Hippocampal formation (tissue), 2 donors: ENCODE results near the gene CYP1A1.

Experiments used
- DNase-seq, 2 donors: peaks; one replicate each; lab custom pipeline; 2025; lab: John Stamatoyannopoulos, UW

The CYP1A1 gene, protein sequence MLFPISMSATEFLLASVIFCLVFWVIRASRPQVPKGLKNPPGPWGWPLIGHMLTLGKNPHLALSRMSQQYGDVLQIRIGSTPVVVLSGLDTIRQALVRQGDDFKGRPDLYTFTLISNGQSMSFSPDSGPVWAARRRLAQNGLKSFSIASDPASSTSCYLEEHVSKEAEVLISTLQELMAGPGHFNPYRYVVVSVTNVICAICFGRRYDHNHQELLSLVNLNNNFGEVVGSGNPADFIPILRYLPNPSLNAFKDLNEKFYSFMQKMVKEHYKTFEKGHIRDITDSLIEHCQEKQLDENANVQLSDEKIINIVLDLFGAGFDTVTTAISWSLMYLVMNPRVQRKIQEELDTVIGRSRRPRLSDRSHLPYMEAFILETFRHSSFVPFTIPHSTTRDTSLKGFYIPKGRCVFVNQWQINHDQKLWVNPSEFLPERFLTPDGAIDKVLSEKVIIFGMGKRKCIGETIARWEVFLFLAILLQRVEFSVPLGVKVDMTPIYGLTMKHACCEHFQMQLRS

DNA sequence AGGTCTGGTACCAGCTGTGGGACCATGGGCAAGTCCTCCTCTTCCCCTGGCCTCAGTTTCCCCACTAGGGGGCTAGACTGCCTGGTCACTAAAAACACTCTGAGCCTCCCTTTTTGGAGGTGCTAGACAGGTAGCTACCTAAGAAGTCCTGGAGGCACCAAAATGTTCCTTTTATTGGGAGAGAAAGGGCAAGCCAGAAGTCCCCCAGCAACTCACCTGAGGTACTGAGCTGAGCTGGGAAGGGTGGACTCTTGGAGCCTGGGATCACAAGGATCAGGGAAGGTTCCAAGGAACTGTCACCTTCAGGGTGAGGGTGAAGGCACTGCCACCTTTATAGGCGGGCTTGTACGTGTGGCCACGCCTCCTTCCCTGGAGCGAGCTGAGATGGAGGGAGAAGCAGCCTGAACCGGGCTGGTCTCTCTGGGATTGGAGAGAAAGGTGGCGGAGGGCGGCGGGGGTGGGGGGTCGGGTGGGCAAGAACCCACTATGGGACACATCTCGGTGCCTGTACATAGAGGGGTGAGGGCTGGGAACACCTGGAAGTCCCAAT is at the start of gene CYP1A1:
CYP1A1 (minus strand) TSS at position 304 of the 550 bp plus-strand sequence. CDS start 2,431 bp downstream, outside the sequence.
- DNase-seq: no peak

DNA sequence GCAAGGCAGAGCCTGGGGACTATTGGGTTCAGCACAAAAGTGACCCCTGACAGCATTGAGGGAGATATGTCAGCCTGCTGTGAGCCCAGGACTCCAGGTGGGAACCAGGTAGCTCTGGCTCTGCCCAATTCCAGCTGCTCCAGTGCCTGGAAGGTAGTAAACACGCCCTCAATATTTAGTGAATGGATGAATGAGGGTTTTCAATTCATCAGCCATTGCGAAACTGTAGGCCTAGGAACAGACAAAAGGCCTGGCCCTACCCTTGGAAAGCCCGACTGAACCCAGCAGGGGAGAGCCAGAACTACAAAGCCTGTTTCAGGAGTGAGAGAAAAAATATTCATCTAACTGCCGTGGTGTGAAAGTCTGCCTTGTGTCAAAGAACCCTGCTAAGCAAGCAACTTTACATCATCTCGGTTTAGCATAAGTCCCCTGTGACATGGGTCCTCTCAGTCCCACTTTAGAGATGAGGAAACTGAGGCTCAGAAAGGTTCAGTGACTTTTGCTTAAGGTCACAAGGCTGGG is 48.5 kb upstream of the CYP1A1 start:
- DNase-seq: peak in 1 of 2 donors; percentile 19

DNA sequence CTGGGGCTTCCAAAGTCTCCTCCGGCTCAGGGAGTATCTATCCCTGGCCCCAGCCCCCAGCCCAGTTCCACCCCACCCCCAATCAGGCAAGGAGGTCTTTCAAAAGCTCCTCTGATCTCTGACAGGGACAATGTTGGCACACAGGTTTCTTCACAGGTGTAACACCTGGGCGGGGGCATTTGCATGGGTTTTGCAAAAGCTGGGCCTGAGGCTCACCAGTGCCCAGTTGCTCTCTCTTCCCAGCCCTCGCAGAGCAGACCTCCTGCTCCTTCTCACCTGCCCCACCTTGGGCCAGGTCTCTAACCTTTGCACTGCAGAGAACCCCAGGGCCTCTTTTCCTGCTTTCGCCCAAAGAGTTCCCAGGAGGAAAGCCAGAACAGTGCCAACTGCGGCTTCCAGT is 48.0 kb upstream of the CYP1A1 start:
- DNase-seq: no peak

DNA sequence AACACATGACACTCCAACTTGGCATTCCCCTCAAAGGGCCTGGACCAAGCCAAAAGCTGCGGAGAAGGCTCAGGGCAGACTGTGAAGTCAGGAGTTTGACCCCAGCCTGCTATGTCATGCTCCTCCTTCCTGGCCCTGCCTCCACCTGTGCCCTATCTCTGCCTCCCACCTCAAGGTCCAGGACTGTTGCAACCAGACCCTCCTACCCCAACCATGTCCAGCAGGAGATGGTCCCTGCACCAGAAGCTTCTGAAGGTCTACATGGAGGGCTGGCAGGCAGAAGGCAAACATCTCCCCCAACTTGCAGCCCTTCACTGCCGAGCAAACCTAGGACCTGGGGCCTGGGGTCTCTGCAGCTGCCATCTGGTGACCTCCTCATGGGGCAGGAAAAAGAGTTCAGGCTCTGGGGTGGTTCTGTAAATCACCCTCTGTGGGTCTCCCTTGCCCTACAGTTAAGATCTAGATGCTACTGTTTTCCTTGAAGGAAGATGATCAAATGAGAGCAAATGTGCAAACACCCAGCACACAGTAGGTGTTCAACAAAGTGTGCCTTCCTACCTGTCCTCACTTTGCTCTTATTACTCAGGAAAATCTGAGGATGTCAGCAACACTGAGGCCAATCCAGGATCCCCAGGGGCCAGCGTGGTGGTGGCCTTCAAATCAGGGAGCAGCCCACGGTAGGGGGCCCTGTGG is 45.0 kb upstream of the CYP1A1 start:
- no peak for DNase-seq

DNA sequence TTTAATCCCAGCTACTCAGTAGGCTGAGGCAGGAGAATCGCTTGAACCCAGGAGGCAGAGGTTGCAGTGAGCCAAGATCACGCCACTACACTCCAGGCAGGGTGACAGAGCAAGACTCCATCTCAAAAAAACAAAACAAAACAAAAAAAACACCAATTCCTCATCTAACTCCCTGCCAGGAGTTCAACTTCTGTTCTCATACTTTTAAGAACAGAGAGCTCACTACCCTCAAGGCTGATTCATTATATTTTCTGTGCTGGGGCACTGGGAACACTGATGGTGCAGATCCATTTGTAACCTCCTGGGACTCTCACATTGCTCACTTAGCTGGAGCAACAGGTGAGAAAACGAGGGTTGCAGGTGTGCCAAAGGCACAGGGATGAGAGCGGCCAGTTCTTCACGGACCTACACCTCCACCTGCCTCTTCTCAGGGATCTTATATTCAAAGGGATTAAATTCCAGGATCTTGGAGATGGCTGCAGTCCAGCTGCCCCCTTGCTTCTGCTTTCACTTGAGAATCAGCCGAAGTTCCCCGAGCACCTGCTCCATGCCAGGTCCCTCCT is 44.2 kb upstream of the CYP1A1 start:
- no peak for DNase-seq

DNA sequence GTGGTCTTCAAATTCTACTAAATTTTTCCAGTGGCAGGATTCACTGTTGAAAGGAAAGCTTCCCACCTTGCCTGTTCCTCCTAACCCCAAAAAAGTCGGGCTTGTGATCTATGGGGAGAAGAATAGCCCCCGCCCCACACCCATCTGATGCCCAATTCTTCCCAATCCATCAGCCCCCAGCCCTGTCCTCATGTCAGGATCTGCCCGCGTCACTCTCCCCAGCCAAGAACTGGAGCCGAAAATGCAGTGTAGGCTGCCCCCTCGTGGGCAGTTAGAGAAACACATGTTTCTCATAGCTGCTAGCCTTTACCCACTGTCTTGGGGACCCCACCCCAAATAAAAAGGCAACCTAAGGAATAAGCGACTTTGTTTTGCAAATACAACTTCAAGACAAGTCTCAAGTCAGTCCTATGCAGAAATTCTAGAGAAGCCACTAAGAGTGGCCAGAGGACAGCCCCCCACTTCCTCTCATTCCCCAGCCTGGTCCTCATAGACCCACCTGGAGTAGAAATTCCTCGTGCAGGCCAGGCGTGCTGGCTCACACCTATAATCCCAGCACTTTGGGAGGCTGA is 43.5 kb upstream of the CYP1A1 start:
- peak; percentile 41 to 62 for DNase-seq

DNA sequence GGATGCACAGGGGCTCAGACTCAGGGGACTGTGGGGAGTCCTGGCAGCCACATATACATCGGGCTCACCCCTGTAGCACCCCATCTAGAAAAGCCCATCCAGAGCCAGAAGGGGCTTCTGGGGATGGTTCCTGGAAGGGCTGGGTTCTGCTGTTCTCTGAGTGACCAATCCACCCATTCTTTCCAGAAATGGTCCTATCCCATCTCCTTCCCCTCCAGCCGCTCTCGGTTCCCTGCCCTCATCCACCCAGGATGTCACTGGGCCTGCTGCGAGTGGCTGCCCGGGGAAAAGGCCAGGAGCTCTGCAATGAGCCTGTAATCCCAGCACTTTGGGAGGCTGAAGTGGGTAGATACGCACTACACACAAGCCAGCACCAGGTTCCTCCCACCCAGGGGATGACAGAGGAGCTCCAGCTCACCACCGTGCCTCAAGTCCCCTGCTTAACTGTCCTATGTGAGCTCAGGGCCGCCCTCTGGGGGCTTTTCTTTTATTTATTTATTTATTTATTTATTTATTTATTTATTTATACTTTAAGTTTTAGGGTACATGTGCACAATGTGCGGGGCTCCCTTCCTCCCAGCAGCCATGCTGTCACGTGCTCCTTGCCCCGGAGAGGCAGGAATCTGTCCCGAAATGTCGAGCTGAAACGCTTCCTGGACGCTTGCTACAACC is 42.9 kb upstream of the CYP1A1 start:
- DNase-seq: no peak

DNA sequence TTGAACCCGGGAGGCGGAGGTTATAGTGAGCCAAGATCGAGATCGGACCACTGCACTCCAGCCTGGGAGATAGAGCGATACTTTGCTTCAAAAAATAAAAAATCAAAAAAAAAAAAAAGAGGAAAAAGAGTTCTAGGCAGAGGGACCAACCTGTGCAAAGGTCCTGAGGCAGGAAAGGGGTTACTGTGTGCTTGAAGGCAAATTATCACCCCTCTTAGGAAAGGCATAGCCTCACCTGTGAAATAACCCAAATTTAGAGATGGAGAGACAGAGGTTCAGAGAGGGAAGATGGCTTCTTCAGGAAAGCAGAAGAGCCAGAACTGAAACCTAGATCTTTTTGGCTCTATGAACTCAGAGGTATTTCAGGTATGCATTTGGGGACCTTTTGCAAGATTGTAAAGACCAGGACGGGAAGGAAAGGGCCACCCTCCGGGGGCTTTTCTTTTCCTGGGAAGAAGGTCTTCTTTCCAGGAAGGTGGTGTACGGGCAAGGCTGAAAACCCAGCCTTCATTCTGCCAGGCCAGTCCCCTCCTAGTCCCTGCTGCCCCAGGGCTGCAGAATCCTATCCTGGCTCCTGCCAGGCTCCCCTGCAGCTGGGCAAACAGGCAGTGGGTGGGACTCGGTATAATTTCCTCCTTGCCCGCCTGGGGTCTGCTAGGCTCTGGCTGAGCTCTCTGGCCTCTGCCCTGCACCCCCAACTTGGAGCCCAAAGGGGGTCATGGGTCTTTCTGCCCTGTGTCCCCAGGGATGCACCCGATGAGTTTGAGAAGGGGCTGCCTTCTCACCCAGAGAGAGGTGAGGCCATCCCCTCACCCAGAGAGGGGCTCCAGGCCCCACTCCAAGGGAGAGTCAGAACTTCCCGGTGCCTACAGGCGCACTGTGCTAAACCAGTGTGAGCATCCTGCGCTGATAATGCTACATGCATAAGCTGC is 42.1 kb upstream of the CYP1A1 start:
- no peak for DNase-seq

DNA sequence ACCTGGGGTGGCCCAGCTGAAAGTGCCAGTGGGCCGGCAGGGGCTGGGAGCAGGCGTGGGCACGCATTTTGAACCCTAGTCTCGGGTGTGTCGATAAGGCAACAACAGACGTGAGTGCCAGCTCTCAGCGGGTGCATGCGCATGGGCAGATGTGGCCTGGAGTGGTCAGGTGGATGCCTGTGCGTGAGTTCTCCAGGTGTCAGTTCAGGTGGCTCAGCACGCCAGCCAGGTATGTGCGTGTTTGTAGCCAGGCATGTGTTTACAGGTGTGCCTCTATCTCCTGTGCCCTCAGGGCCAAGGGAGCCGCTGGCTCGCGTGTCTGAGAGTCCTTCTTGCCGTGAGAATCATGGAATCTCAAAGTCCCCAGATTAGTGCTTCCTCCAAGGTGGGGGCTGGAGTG is 38.1 kb upstream of the CYP1A1 start:
- no peak for DNase-seq

DNA sequence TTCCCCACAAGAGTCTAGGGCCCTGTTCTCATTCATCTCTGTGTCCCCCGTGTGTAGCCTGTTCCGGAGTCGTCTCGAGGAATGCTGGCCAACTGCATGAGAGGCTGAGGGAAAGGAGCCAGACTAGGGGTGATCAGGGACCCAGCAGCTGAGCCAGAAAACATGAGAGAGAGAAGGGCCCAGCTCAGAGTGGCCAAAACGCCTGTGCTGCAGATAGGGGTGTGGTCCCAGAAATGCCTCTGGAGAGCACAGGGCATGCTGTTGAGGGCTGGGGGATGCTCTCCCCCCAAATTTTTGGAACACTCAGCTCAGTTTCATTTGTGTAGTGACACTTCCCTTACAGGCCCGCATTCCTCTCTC is 37.4 kb upstream of the CYP1A1 start:
- no peak for DNase-seq

DNA sequence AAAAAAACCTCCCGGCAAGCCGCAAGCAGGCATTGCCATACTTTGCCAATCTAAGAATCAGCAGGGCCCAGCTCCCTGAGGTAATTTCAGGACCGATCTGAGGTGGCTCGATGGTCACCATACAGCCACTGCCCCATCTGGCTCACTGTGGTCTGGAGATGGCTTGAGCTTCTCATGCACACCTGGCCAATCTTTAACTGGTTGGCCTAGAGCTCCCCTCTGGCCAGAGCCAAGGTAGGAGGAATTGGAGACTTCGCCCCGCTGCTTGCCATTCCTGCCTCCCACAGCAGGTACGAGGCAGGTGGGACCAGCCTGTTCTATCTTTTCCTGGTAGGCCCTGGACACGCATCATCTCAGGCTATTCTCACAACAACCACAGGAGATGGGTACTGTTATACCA is 33.4 kb upstream of the CYP1A1 start:
- DNase-seq: no peak

DNA sequence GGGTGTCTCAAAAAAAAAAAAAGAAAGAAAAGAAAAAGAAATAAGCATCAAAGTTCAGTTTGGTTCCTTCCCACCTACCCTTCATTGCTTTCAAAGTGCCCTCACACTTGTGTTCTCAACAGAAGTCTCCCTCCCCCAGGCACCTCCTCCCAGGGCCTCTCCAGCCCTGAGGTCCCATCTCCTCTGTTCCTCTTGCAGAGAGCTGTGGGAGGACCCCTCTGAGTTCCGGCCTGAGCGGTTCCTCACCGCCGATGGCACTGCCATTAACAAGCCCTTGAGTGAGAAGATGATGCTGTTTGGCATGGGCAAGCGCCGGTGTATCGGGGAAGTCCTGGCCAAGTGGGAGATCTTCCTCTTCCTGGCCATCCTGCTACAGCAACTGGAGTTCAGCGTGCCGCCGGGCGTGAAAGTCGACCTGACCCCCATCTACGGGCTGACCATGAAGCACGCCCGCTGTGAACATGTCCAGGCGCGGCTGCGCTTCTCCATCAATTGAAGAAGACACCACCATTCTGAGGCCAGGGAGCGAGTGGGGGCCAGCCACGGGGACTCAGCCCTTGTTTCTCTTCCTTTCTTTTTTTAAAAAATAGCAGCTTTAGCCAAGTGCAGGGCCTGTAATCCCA is 29.4 kb upstream of the CYP1A1 start:
- DNase-seq: no peak

DNA sequence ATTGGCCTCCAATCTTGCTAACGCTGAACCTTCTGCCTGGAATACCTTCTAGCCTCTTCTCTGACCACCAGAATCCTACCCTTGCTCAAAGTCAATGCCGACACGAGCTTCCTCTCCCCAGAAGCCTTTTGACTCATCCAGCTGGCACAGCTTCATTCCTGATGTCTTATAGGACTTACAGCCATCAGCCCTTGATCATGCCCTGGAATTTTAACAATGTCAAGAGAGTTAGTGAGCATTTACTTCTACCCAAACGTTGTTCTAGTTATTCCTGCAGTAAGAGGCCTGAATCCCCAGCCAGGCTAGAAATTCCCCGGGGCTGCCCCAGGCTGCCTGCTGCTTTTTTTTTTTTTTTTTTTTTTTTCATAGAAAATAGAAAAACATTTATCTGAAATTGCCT is 27.2 kb upstream of the CYP1A1 start:
- DNase-seq: no peak

DNA sequence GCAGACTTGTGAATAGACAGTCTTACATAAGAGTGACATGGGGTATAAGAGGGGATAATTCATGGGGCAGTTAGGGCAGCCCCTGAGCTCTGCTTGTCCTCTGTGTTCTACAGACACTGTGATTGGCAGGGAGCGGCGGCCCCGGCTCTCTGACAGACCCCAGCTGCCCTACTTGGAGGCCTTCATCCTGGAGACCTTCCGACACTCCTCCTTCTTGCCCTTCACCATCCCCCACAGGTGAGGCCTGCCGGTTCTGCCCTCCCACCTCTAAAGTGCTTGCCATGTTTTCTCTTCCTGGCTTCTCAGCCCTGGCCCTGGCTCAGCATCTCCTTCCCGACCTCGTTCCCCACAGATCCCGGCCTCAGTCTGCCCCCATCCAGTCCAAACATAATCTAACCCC is 26.7 kb upstream of the CYP1A1 start:
- DNase-seq: no peak

DNA sequence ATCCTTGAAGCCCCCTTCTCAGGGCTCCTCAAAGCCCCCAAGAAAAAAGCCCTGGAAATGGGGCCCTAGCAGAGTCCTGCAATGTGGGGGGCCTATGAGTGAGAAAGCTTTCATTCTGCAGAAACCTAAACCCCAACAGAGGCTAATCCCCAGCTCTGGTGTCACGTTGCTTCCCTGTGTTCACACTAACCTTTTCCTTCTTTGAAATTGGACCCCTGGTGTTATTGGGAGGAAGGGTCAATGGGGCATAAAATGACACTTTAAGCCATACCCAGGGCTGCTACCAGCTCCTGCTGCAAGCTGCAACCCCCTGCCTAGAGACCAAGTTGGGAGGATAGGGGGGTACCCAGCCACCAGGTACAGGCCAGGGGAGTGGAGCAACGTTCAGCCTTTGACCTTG is 25.4 kb upstream of the CYP1A1 start:
- DNase-seq: no peak

DNA sequence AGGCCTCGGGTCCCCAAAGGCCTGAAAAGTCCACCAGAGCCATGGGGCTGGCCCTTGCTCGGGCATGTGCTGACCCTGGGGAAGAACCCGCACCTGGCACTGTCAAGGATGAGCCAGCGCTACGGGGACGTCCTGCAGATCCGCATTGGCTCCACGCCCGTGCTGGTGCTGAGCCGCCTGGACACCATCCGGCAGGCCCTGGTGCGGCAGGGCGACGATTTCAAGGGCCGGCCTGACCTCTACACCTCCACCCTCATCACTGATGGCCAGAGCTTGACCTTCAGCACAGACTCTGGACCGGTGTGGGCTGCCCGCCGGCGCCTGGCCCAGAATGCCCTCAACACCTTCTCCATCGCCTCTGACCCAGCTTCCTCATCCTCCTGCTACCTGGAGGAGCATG is 24.5 kb upstream of the CYP1A1 start:
- DNase-seq: no peak

DNA sequence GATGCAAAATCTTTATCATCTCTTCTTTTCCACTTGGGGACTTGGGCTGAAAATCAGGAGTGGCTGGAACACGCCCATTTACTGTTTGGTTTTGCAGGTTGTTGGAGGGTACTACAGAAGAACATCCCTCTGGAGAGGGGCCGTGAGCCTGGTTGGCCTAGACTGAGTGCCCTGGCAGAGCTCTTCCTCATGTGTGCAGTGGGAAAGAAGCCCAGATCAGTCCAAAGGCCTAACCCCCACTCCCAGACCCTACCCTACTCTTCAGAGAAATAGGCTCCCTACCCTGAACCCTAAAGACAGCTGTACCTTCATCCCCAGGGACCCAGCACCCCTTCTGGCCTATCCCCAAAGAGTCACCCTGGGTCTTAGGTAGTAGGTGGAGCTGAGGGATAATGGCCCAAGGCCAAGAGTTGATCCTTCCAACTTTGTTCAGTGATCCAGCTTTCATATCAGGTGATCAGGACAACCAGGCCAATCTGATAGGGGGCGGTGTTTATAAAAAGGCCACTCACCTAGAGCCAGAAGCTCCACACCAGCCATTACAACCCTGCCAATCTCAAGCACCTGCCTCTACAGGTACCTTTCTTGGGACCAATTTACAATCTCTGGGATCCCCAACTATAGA is 23.1 kb upstream of the CYP1A1 start, which contains the start of gene CYP1A2:
CYP1A2 (plus strand) TSS at position 524 of the 625 bp plus-strand sequence. CDS start 894 bp downstream, outside the sequence.
- no peak for DNase-seq

DNA sequence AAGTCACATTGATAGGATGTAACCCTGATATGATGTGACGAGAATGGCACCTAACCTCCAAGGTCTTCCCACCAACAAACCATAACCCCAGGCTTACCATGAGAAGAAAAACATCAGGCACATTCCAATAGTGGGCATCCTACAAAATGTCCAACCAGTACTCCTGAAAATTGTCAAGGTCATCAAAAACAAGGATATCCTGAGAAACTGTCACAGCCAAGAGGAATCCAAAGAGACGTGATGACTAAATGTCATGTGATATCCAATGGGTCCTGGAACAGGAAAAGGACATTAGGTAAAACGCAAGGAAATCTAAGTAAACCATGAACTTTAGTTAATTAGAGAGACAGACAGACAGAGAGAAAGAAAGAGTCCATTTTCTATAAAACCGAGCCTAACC is 21.1 kb upstream of the CYP1A1 start:
- DNase-seq: no peak

DNA sequence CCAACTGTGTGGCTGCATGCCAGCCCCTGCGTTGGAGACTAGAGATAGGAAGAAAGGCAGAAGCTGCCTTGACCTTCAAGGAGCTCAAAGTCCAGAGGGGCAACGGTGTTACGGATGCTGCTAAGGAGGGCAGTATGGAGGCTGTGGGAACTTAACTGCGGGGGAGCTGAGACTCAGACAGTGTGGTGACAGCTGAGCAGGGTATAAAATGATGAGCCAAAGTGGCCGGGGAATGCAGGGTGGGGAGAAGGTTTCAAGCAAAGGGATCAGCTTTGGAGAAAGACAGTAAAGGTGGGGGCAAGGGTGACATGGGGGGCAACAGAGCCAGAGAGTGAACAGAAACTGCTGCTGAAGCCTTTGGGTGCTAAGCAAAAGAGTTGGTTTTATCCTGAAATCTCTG is 17.1 kb upstream of the CYP1A1 start:
- no peak for DNase-seq
